ENCODE data around the gene PKDREJ.

DNA sequence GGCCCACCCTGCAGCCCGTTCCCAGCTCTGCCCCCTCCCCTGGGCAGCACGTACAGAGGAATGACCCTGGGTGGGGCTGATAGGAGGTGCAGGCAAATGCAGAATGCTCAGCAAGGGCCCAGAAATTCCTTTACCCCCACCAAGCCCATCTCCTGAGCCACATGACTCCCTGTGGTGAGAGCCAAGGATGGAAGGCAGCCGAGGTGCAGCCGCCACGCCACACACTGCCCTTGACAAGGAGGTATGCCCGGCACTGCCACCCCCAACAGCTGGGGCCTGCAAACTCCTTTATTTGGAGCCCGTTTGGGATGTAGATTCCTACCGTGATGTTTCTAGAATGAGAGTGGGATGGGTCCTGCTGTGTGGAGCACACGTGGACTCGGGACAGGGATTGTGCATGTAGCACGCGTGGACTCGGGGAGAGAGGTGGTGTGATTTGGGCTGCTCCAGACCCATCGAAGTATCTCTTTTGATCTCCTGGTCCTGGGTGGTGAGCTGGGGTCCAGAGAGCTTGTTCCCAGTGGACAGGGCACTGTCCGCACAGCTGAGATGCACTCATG is 46.5 kb upstream of the PKDREJ start:
- TF ChIP-seq, protein P1, sequence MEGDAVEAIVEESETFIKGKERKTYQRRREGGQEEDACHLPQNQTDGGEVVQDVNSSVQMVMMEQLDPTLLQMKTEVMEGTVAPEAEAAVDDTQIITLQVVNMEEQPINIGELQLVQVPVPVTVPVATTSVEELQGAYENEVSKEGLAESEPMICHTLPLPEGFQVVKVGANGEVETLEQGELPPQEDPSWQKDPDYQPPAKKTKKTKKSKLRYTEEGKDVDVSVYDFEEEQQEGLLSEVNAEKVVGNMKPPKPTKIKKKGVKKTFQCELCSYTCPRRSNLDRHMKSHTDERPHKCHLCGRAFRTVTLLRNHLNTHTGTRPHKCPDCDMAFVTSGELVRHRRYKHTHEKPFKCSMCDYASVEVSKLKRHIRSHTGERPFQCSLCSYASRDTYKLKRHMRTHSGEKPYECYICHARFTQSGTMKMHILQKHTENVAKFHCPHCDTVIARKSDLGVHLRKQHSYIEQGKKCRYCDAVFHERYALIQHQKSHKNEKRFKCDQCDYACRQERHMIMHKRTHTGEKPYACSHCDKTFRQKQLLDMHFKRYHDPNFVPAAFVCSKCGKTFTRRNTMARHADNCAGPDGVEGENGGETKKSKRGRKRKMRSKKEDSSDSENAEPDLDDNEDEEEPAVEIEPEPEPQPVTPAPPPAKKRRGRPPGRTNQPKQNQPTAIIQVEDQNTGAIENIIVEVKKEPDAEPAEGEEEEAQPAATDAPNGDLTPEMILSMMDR (conservative IDR thresholded peaks at IDR 0.05) = no peak
- no peak for TF ChIP-seq ZFX (IDR thresholded peaks at IDR 0.05)
